Smooth muscle cell (in vitro differentiated cells): ENCODE results near the gene FER. TPM values are rescaled to one million over a fixed set of nuclear protein-coding genes. Genes with fewer than 3 reads are reported as not detected.
"Not testable (repeated sequence)": the region's sequence is repeated elsewhere in the genome, so short reads cannot be mapped to it uniquely, and the experiment has no call there.

Experiments
- DNase-seq: peaks from one replicate; lab custom pipeline; 2025; ENCODE audit not compliant: unreplicated experiment; lab: John Stamatoyannopoulos, UW
- H2AFZ ChIP-seq: fragments of 200-600 bp; sonication (generic); 2 replicates; pipeline ENCODE4 v1.6.0; 2016; ENCODE audit warnings: antibody characterized with exemption, low read depth, mild to moderate bottlenecking
- H3F3A ChIP-seq: fragments of 200-600 bp; sonication (generic); 2 replicates; pipeline ENCODE4 v1.6.0; 2017; ENCODE audit warnings: antibody characterized with exemption, low read depth
- H3K27ac ChIP-seq: fragments of 200-600 bp; sonication (generic); 2 replicates; pipeline ENCODE4 v1.5.1; 2016; ENCODE audit warnings: low read depth, mild to moderate bottlenecking
- H3K27me3 ChIP-seq: fragments of 200-600 bp; sonication (generic); 2 replicates; pipeline ENCODE4 v1.6.1; 2016; ENCODE audit warnings: low read depth, mild to moderate bottlenecking
- H3K36me3 ChIP-seq: fragments of 200-600 bp; sonication (generic); 2 replicates; pipeline ENCODE4 v1.5.1; 2016; ENCODE audit warnings: low read depth
- H3K4me1 ChIP-seq: fragments of 200-600 bp; sonication (generic); 2 replicates; pipeline ENCODE4 v1.5.1; 2016; ENCODE audit warnings: low read depth
- H3K4me2 ChIP-seq: fragments of 200-600 bp; sonication (generic); 2 replicates; pipeline ENCODE4 v1.6.0; 2016; ENCODE audit warnings: mild to moderate bottlenecking
- H3K4me3 ChIP-seq: fragments of 200-600 bp; sonication (generic); 2 replicates; pipeline ENCODE4 v1.5.1; 2016; ENCODE audit warnings: mild to moderate bottlenecking
- H3K79me2 ChIP-seq: fragments of 200-600 bp; sonication (generic); 2 replicates; pipeline ENCODE4 v1.6.0; 2016; ENCODE audit warnings: low read depth, mild to moderate bottlenecking
- H3K9ac ChIP-seq: fragments of 200-600 bp; sonication (generic); 2 replicates; pipeline ENCODE4 v1.6.0; 2016; ENCODE audit warnings: low read depth
- H3K9me3 ChIP-seq: fragments of 200-600 bp; sonication (generic); replicated peaks from 2 replicates; pipeline ENCODE4 v1.5.1; 2016; ENCODE audit warnings: low read depth
- H4K20me1 ChIP-seq: fragments of 200-600 bp; sonication (generic); 2 replicates; pipeline ENCODE4 v1.6.0; 2016; ENCODE audit warnings: low read depth
- WGBS: methylation state at CpG from one replicate; pipeline ENCODE4 v1.1.7; 2016; ENCODE audit warnings: low lambda C conversion rate; 5-methylcytosine and 5-hydroxymethylcytosine counted together
- polyA plus RNA-seq: library from polyadenylated mRNA; unstranded; fragments of >200 nt; fragmentation: Nextera tagmentation; extraction: Ambion mirVana; gene quantifications from 2 replicates; pipeline ENCODE4 v1.2.1, GENCODE V29; 2016
- total RNA-seq: library from RNA; depleted of rRNA; stranded (reverse); fragments of >200 nt; gene quantifications from 2 replicates; pipeline ENCODE4 v1.2.3, GENCODE V29; 2014
- TF ChIP-seq, protein P1 (sequence below): fragments of 200-600 bp; sonication (generic); IDR thresholded peaks from 2 replicates; pipeline ENCODE4 v1.5.1; 2017; ENCODE audit warnings: borderline replicate concordance, mild to moderate bottlenecking, antibody characterized with exemption; ENCODE audit not compliant: insufficient read depth, poor library complexity, severe bottlenecking

The FER gene
- total RNA-seq: 16.4 and 26.4 TPM in 2 replicates
- 15.2 and 15.6 TPM in 2 replicates for polyA plus RNA-seq

- WGBS: 1% methylated on average over 21 of the region's 21 CpGs
- no peaks in the 10 kb centered on the region for H3K27me3 ChIP-seq
These were observed at the start of gene FER for GRCh38 chr5:108747774-108748400. TSS of gene FER (plus strand) at chr5:108747897. CDS start at chr5:108798183, 50,286 bp downstream.

GRCh38 chr5:108700388-108700787, 47.3 kb upstream of the FER start:
- H3F3A ChIP-seq, H3K9ac ChIP-seq, H2AFZ ChIP-seq, H3K27ac ChIP-seq, H3K9me3 ChIP-seq, H3K36me3 ChIP-seq, DNase-seq, H3K4me3 ChIP-seq, H4K20me1 ChIP-seq, H3K27me3 ChIP-seq, H3K4me1 ChIP-seq, H3K79me2 ChIP-seq, H3K4me2 ChIP-seq: not testable (repeated sequence)
- 97% methylated on average over 5 of the region's 5 CpGs for WGBS

More at GRCh38 chr5:108747774-108748400, at the start of gene FER:
- Histone ChIP-seq H3K9ac (peak within 1 kb of the TSS; percentile 97), H3F3A (no peaks in the 10 kb centered on the region), H3K27ac (peak within 1 kb of the TSS; percentile 97), H3K36me3 (no peaks in the 10 kb centered on the region), H3K4me2 (peak within 1 kb of the TSS; percentile 92), H3K79me2 (peaks cover 36% of the 10 kb centered on the region), H3K4me1 (peaks cover 20% of the 10 kb centered on the region), H3K4me3 (peak within 1 kb of the TSS; percentile 73), H4K20me1 (no peaks in the 10 kb centered on the region), H2AFZ (peak within 1 kb of the TSS; percentile 56), H3K9me3 (no peaks in the 10 kb centered on the region)
- no peak for DNase-seq
- TF ChIP-seq, protein P1, sequence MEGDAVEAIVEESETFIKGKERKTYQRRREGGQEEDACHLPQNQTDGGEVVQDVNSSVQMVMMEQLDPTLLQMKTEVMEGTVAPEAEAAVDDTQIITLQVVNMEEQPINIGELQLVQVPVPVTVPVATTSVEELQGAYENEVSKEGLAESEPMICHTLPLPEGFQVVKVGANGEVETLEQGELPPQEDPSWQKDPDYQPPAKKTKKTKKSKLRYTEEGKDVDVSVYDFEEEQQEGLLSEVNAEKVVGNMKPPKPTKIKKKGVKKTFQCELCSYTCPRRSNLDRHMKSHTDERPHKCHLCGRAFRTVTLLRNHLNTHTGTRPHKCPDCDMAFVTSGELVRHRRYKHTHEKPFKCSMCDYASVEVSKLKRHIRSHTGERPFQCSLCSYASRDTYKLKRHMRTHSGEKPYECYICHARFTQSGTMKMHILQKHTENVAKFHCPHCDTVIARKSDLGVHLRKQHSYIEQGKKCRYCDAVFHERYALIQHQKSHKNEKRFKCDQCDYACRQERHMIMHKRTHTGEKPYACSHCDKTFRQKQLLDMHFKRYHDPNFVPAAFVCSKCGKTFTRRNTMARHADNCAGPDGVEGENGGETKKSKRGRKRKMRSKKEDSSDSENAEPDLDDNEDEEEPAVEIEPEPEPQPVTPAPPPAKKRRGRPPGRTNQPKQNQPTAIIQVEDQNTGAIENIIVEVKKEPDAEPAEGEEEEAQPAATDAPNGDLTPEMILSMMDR: no peak

DNA sequence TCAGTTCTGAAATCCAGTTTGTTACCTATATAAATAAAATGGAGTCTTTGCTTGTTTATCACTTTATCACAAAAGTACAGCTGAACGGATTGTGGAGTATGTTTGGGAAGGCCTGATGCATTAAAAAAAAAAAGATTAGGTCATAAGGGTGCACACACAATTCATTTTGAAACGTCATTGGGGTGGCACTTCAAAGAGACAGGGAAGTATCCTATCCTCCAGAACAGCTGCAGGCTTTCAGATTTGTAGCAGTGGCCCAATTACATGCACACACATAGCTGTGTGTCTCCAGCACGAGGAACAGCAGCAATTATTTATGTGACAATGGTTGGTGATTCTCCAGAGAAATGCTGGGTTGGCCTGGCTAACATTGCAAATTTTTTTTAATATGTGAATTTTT, 46.8 kb upstream of the FER start:
- TF ChIP-seq, protein P1: no peak
- no peaks in the 10 kb centered on the region for H3K36me3 ChIP-seq
- no peak overlapping the region for H3K4me3 ChIP-seq
- WGBS: 56% methylated on average over 3 of the region's 3 CpGs
- H3K4me1 ChIP-seq: no peaks in the 10 kb centered on the region
- no peaks in the 10 kb centered on the region for H3F3A ChIP-seq
- no peaks in the 10 kb centered on the region for H3K27me3 ChIP-seq
- no peak overlapping the region for H3K9ac ChIP-seq
- H3K4me2 ChIP-seq: no peak overlapping the region
- H2AFZ ChIP-seq: no peak overlapping the region
- no peak overlapping the region for H3K27ac ChIP-seq
- H3K79me2 ChIP-seq: no peaks in the 10 kb centered on the region
- no peaks in the 10 kb centered on the region for H4K20me1 ChIP-seq
- no peak for DNase-seq
- no peaks in the 10 kb centered on the region for H3K9me3 ChIP-seq

DNA sequence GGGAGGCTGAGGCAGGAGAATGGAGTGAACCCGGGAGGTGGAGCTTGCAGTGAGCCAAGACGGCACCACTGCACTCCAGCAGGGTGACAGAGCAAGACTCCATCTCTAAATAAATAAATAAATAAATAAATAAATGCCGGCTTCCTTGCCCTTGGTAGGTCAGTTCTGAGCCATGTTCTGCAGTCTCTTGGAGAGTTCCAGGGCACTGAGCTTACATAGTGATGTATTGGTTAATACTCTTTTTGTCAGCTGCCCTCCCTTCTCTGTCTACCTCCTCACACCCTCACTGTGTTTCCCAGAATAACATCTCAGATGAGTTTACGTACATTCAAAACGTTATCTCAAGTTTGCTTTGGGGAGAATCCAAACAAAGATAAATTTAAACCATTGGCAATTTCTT, 45.2 kb upstream of the FER start:
- Histone ChIP-seq H3K79me2 (no peaks in the 10 kb centered on the region), H3K4me2 (no peak overlapping the region)
- DNase-seq: no peak

More for the DNA sequence above, 45.2 kb upstream of the FER start:
- WGBS: 96% methylated on average over 5 of the region's 5 CpGs
- Histone ChIP-seq H3K36me3 (no peaks in the 10 kb centered on the region), H4K20me1 (no peaks in the 10 kb centered on the region), H3K27ac (no peak overlapping the region), H3K9ac (no peak overlapping the region), H3F3A (no peaks in the 10 kb centered on the region), H3K4me3 (no peak overlapping the region), H3K27me3 (no peaks in the 10 kb centered on the region), H3K9me3 (no peaks in the 10 kb centered on the region), H3K4me1 (no peaks in the 10 kb centered on the region), H2AFZ (no peak overlapping the region)
- TF ChIP-seq, protein P1: no peak
